OCI-LY1 (cell line): Measurements from ENCODE around the gene REM2.

Source experiments
- H2AFZ ChIP-seq: fragments of 200-600 bp; sonication (generic), shearing (Covaris generic); 2 replicates; pipeline ENCODE4 v1.6.0; 2014; ENCODE audit warnings: antibody characterized with exemption, mild to moderate bottlenecking, low read length
- H3F3A ChIP-seq: fragments of 200-600 bp; sonication (generic), shearing (Covaris generic); 2 replicates; pipeline ENCODE4 v1.6.0; 2014; ENCODE audit warnings: mild to moderate bottlenecking, antibody characterized with exemption, low read length, moderate library complexity; ENCODE audit not compliant: insufficient read depth
- H3K27ac ChIP-seq: fragments of 200-600 bp; sonication (generic); 2 replicates; pipeline ENCODE4 v1.5.1; 2014; ENCODE audit warnings: low read length, mixed run types, mild to moderate bottlenecking, low read depth; ENCODE audit not compliant: poor library complexity, severe bottlenecking
- H3K27me3 ChIP-seq: fragments of 200-600 bp; sonication (generic); 2 replicates; pipeline ENCODE4 v1.6.0; 2014; ENCODE audit warnings: antibody characterized with exemption, mild to moderate bottlenecking, low read length, moderate library complexity; ENCODE audit not compliant: insufficient read depth
- H3K36me3 ChIP-seq: fragments of 200-600 bp; sonication (generic); 2 replicates; pipeline ENCODE4 v1.6.1; 2014; ENCODE audit warnings: mild to moderate bottlenecking, antibody characterized with exemption, low read length, moderate library complexity, mixed read lengths; ENCODE audit not compliant: insufficient read depth
- H3K4me1 ChIP-seq: fragments of 200-600 bp; sonication (generic); 2 replicates; pipeline ENCODE4 v1.5.1; 2014; ENCODE audit warnings: mild to moderate bottlenecking, low read length, moderate library complexity; ENCODE audit not compliant: insufficient read depth, severe bottlenecking
- H3K4me2 ChIP-seq: fragments of 200-600 bp; sonication (generic), shearing (Covaris generic); 2 replicates; pipeline ENCODE4 v1.6.1; 2014; ENCODE audit warnings: low read length
- H3K4me3 ChIP-seq: fragments of 200-600 bp; sonication (generic); 2 replicates; pipeline ENCODE4 v1.5.1; 2014; ENCODE audit warnings: low read length, low read depth, mild to moderate bottlenecking, mixed read lengths; ENCODE audit not compliant: poor library complexity, severe bottlenecking
- H3K79me2 ChIP-seq: fragments of 200-600 bp; shearing (Covaris generic); 2 replicates; pipeline ENCODE4 v1.6.1; 2016; ENCODE audit warnings: mixed run types, low read length, mixed read lengths; ENCODE audit not compliant: insufficient read depth
- H3K9ac ChIP-seq: fragments of 200-600 bp; sonication (generic), shearing (Covaris generic); 2 replicates; pipeline ENCODE4 v1.6.1; 2014; ENCODE audit warnings: mild to moderate bottlenecking, low read length, mixed read lengths
- H3K9me2 ChIP-seq: fragments of 200-600 bp; sonication (generic), shearing (Covaris generic); 2 replicates; pipeline ENCODE4 v1.6.1; 2014; ENCODE audit warnings: low read depth, mild to moderate bottlenecking, low read length, mixed read lengths
- H3K9me3 ChIP-seq: fragments of 200-600 bp; shearing (Covaris generic); 2 replicates; pipeline ENCODE4 v1.6.1; 2014; ENCODE audit warnings: low read length, mixed read lengths
- H4K20me1 ChIP-seq: fragments of 200-600 bp; sonication (generic), shearing (Covaris generic); 2 replicates; pipeline ENCODE4 v1.6.0; 2016; ENCODE audit warnings: mild to moderate bottlenecking, low read length; ENCODE audit not compliant: insufficient read depth
- CTCF ChIP-seq: fragments of 200-600 bp; sonication (generic), shearing (Covaris generic); IDR thresholded peaks from 2 replicates; pipeline ENCODE4 v1.5.1; 2017; ENCODE audit warnings: mild to moderate bottlenecking, antibody characterized with exemption, low read length, moderate library complexity, mixed read lengths
- EZH2 ChIP-seq: fragments of 200-600 bp; sonication (generic), shearing (Covaris generic); IDR thresholded peaks from 2 replicates; pipeline ENCODE4 v1.8.0; 2017; ENCODE audit warnings: borderline replicate concordance, mixed run types, mild to moderate bottlenecking, antibody characterized with exemption, low read length, moderate library complexity, mixed read lengths

The REM2 gene

GRCh38 chr14:22884076-22884737 is 1.2 kb downstream of the REM2 start:
- Histone ChIP-seq H3K4me3 (no peak overlapping the region), H3K27ac (no peak overlapping the region), H3K4me1 (peaks cover 38% of the 10 kb centered on the region), H3K27me3 (0 out of 2 replicates have a peak, but pooled peaks cover 6% of the 10 kb centered on the region), H4K20me1 (no peaks in the 10 kb centered on the region), H3K79me2 (no peaks in the 10 kb centered on the region), H3K36me3 (no peaks in the 10 kb centered on the region), H2AFZ (no peak overlapping the region), H3K9me2 (no peaks in the 10 kb centered on the region), H3K9ac (no peak overlapping the region), H3K4me2 (no peak overlapping the region), H3K9me3 (no peaks in the 10 kb centered on the region), H3F3A (peaks cover 12% of the 10 kb centered on the region)
- TF ChIP-seq CTCF (no peak), EZH2 (no peak)

- H3K9me3 ChIP-seq: no peaks in the 10 kb centered on the region
- peaks cover 39% of the 10 kb centered on the region for H3K4me1 ChIP-seq
- peaks cover 12% of the 10 kb centered on the region for H3F3A ChIP-seq
- no peaks in the 10 kb centered on the region for H3K9me2 ChIP-seq
- H3K4me2 ChIP-seq: no peak overlapping the region
- no peaks in the 10 kb centered on the region for H3K79me2 ChIP-seq
- no peak overlapping the region for H2AFZ ChIP-seq
- TF ChIP-seq CTCF (no peak), EZH2 (no peak)
- H3K27me3 ChIP-seq: 0 out of 2 replicates have a peak, but pooled peaks cover 6% of the 10 kb centered on the region
- H3K36me3 ChIP-seq: no peaks in the 10 kb centered on the region
- H4K20me1 ChIP-seq: no peaks in the 10 kb centered on the region
- no peak overlapping the region for H3K27ac ChIP-seq
- H3K4me3 ChIP-seq: no peak overlapping the region
- no peak overlapping the region for H3K9ac ChIP-seq
These were observed 1.9 kb downstream of the REM2 start for GRCh38 chr14:22884738-22885523.

GRCh38 chr14:22885975-22886374 is 3.0 kb downstream of the REM2 start:
- Histone ChIP-seq H3K27ac (no peak overlapping the region), H3K9ac (no peak overlapping the region), H4K20me1 (no peaks in the 10 kb centered on the region), H3K9me2 (no peaks in the 10 kb centered on the region), H3K4me2 (peak overlapping the region; percentile 43), H3K9me3 (no peaks in the 10 kb centered on the region), H3K4me3 (peak overlapping the region; percentile 39), H3F3A (peaks cover 12% of the 10 kb centered on the region), H3K27me3 (0 out of 2 replicates have a peak, but pooled peaks cover 6% of the 10 kb centered on the region), H2AFZ (no peak overlapping the region), H3K4me1 (peaks cover 39% of the 10 kb centered on the region), H3K36me3 (no peaks in the 10 kb centered on the region), H3K79me2 (no peaks in the 10 kb centered on the region)
- TF ChIP-seq EZH2 (no peak), CTCF (no peak)
